C4-2B (cell line): ENCODE results near the gene SLC25A33.

ENCODE experiments used
- H3K27ac ChIP-seq: fragments of 450-650 bp; 2 replicates; pipeline ENCODE4 v1.5.1; 2017
- ZFX ChIP-seq: fragments of 450-650 bp; IDR thresholded peaks from 2 replicates; pipeline ENCODE4 v1.6.1; 2017
- TF ChIP-seq, protein P1 (sequence below): fragments of 450-650 bp; conservative IDR thresholded peaks from 2 replicates; pipeline ENCODE4 v1.5.1; 2017; ENCODE audit warnings: mild to moderate bottlenecking

The SLC25A33 gene

DNA sequence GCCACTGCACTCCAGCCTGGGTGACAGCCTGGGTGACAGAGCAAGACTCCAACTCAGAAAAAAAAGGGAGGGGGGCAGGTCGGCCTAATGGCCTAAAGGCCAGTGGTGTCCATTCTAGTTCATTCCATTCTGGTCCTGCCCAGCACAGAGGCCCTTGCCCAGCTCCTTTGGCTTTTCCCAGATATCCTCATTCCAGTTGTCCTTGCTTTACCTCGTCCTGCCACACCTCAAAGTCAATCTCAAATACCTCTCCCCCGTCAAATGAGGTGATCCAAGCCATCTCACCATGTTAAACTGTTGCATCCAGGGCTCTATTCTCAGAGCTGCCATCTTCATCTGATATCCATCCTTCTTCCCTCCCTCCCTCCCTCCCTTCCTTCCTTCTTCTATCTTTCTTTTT, 92.3 kb downstream of the SLC25A33 start:
- H3K27ac ChIP-seq: no peak overlapping the region
- no peak for TF ChIP-seq ZFX
- TF ChIP-seq, protein P1, sequence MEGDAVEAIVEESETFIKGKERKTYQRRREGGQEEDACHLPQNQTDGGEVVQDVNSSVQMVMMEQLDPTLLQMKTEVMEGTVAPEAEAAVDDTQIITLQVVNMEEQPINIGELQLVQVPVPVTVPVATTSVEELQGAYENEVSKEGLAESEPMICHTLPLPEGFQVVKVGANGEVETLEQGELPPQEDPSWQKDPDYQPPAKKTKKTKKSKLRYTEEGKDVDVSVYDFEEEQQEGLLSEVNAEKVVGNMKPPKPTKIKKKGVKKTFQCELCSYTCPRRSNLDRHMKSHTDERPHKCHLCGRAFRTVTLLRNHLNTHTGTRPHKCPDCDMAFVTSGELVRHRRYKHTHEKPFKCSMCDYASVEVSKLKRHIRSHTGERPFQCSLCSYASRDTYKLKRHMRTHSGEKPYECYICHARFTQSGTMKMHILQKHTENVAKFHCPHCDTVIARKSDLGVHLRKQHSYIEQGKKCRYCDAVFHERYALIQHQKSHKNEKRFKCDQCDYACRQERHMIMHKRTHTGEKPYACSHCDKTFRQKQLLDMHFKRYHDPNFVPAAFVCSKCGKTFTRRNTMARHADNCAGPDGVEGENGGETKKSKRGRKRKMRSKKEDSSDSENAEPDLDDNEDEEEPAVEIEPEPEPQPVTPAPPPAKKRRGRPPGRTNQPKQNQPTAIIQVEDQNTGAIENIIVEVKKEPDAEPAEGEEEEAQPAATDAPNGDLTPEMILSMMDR: no peak

- no peak overlapping the region for H3K27ac ChIP-seq
- TF ChIP-seq, protein P1: no peak
- TF ChIP-seq ZFX: no peak
Observed at GRCh38 chr1:9633493-9633892, 94.2 kb downstream of the SLC25A33 start.

DNA sequence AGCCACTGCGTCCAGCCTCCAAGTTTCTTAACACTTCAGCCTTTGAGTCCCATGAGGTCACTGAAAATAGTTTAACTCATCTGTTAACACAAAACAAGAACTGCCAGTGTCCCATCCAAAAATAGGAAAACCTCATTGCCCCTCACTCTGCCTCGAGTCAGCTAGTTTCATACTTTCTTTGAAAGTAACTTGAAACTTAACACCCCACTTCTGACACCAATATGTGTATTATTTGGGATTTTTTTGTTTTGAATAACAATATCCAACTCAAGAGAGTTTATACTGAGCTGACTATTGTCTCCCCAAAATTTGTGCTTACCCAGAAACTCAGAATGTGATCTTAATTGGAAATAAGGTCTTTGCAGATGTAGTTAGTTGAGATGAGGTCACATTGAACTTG, 95.3 kb downstream of the SLC25A33 start:
- TF ChIP-seq, protein P1: no peak
- no peak for TF ChIP-seq ZFX
- no peak overlapping the region for H3K27ac ChIP-seq
